Kidney capillary endothelial cell (primary cell): ENCODE results near the gene BOD1L1.

ENCODE experiments used
- DNase-seq: peaks from one replicate; pipeline ENCODE4 v3.0.0-alpha.2; 2018; ENCODE audit warnings: low spot score

The BOD1L1 gene

GRCh38 chr4:13539047-13539618 is 88.4 kb downstream of the BOD1L1 start:
- no peak for DNase-seq

DNA sequence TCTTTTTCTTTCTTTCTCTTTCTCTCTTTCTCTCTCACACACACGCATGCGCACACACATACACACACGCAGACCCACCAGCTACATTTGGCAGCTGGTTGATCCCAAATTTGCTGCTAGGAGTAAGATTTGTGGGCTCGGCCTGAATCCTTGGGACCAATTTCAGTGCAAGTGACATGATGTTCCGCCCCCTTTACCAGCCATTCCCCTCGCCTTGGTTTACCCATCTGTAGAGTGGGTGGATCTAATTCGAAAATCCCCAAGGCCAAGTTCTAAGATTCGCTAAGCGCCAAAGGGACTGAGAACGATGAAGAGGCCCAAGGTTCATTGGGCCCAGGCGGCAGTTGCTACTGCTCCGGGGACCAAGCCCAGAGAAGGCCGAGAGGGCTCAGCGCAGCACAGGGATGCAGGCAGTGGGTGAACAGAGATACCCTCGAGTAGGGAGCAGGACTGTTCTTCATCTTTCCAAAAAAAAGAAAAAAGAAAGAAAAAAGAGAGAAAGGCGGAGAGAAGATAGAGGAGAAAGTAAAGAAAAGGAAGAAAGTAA is 89.0 kb downstream of the BOD1L1 start:
- no peak for DNase-seq

DNA sequence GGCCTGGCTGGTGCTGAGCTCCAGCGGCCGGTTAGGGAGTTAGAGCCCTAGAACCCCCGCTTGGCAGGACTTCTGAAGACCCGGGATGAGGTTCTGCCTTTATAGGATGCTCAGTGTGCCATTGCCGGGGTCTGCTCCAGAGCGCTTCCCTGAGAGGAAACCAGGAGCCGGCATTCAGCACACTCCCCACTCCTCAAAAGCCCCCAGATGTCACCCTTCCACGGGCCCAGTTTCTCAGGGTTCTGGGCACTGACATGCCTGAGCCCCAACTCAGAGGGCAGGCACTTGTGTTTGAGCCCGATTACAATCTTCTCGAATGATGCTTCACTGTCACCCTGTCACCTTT is 89.7 kb downstream of the BOD1L1 start:
- no peak for DNase-seq

GRCh38 chr4:13537011-13537831 is 90.3 kb downstream of the BOD1L1 start:
- DNase-seq, result no peak

DNA sequence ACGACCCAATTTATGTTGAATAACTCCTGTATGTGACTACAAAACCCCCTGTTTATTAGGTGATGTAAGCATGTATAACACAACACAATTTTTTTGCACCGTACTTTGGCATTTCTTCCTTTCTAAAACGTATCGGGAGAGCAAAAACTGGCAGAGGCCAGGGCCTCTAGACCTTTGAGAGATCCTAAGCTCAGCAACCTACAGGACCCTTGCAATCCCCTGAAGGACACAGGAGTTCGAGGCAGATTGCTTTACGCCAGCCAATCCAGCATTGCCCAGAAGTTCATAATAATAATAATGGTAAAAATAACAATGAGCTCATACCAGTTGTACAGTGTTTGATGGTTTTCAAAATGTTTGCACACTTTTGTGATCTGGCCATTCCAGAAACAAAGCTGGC is 90.9 kb downstream of the BOD1L1 start:
- DNase-seq, result no peak

DNA sequence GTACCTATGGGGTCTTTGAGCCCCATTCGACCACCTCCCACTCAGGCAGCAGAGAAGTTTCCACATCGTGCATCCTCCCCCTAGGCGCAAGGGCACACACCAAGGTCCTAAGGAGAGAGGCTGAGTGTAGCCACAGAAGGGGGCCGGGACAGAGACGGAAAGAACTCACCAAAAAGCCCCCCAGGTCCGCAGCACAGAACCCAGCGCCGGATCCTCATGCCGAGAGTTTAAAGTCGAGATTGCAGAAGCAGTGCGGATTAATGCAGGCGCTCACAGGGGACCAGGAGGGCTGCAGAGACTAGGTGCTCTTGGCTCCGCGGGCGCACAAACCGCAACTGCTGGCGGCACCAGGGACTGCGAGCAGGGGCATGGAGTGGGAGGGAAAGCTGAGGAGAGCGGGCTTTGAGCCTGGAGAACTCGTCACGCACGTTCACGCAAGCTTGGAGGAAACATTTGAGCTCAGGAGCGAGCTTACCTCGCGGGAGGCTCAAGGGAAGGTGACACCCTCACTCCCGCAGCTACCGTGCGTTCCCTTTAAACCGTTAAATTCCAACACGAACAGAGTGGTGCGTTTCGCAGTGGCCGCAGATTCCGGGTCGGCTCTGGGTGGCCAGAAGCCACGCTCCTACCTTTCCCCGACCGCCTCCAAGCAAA is 91.7 kb downstream of the BOD1L1 start:
- no peak for DNase-seq

DNA sequence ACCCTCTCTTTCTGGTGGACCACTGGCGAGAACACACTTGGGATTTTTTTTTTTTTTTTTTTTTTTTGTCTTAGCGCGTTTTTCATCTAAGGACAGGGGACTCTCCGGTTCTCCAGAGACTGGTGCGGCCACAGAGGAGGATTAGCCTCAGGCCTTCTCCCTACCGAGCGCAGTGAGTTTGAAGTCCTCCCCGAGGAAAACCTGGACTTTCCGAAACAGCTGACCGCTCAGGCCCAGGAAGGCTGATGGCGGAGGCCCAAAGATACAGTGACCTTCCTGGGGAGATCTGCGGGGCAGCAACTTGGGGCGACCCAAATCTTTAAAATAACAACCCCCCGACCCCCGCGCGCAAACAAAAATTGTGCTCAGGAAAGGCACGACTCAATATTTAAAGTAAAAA is 92.4 kb downstream of the BOD1L1 start:
- DNase-seq, result no peak

GRCh38 chr4:13534344-13535063 is 93.0 kb downstream of the BOD1L1 start:
- DNase-seq, result no peak

DNA sequence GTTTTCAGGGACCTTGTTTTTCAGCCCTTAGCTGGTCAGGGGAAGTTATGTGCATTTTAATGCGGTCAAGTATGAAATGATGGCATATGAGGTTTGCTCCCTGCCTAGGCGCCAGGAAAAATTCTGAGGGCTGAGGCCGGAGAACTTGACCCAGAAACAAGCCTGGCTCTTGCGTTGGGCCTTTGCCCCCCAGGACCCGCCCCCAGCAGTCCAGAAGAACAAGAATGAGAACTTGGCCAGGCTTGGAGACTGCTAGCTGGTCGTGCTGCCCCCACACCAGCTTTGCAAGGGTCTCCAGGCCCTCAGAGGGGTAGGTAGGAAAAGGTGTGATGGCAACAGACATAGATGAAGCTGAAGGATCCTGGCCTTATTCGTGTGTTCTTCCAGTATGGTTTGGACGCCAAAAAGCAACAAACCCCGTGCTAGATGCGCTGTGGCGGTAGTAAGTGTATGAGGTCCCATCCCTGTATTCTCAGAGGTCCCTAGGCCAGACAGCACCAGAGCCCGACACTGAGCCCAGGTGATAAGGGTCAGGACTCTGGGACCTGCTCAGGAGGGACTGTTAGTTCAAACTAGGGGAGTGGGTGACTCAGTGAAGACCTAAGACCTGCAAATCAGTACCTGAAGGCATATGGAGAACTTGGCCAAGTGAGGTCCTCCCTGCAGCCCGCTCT is 93.7 kb downstream of the BOD1L1 start:
- DNase-seq, result no peak

DNA sequence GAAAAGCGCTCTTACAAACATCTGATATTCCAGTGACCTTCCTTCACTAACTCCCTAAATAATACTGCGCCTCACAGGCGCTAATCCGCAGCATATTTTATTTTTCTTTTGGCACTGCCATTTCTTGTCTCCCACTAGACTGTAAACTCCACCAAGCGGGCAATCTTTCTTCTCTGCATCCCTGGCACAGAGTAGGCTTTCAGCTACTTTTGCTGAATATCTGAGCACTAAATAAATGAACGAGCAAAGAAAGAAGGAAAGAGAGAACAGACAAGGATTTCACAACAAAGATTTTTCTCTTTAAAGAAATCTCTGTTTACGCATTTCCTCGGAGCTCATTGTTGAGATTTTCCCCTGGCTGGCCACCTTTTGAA is 95.9 kb downstream of the BOD1L1 start:
- no peak for DNase-seq

DNA sequence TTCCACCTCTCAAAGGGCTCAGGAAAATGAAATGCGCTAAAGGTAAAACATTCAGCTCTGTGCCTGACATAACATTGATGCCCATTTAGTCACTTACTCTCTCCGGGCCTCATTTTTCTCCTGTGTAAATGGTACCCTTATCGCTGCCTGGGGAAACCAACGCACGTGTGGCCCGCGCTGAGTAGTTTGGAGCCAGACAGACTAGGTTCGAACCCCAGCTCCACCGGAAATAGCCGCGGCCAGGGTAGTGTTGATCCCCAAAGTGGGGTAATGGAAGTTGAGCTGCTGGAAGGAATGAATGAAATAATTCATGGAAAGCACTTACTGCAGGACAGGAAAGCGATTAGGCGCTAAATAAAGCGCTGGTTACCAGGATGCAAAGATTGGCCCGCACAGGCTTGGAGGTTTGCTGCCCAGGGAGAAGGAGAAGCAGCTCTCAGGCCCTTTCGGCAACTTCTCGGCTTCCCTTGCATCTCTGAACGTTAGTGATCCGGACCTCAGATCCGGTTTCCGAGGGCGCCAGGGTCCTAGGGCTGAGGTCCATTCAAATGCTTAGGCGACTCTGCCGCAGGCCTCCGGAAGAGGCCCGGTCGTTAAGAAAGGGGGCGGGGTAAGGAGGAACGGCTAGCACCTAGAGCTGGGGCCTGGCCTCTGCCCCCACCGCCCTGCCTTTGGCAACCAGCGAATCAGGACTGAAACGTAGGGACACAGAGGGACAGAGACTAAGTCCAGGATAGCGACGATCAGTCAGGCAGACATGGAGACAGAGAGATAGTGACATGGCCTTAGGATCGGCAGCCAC is 96.5 kb downstream of the BOD1L1 start:
- no peak for DNase-seq

GRCh38 chr4:13529128-13529919 is 98.2 kb downstream of the BOD1L1 start:
- DNase-seq, result no peak

GRCh38 chr4:13528821-13529127 is 98.8 kb downstream of the BOD1L1 start:
- no peak for DNase-seq

DNA sequence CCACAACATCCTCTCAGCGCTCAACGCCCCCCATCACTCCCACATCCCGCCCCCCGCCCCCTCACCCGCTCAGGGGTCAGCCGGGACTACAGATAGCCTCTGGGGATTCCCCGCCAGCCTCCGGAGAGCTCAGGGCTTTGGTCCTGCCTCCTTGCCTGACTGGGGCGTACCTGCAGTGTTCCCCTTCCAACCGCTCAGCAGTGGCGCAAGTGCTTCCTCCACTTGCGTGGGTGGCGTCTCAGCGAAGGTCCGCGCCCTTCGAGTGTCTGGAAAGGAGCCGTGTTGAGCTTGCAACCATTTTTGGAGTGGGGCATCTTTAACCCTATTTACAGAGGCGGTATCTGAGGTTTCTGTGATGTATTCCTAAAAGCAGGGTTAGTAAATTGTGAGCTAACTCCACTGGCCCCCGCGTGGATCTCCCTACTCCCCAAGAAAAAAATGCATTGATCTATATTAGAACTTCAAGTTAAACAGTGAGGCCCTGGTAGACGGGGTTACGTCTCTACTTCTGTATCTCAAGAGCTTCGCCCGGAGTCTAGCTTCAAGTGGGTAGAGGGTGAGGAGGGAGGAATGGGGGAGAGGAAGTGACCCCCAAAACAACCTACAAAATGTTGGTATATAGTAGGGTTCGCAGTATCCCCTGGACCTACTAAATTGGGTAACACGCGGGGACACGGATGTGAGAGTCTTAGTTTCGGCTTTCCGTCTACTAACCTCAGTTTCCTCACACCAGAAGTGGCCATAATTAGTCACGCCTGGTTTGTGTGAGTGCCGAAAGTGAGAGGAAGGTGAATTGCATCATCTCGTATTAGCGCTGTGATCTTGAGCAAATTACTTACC is 99.3 kb downstream of the BOD1L1 start:
- DNase-seq, result no peak

GRCh38 chr4:13527192-13527980 is 100.1 kb downstream of the BOD1L1 start:
- no peak for DNase-seq

DNA sequence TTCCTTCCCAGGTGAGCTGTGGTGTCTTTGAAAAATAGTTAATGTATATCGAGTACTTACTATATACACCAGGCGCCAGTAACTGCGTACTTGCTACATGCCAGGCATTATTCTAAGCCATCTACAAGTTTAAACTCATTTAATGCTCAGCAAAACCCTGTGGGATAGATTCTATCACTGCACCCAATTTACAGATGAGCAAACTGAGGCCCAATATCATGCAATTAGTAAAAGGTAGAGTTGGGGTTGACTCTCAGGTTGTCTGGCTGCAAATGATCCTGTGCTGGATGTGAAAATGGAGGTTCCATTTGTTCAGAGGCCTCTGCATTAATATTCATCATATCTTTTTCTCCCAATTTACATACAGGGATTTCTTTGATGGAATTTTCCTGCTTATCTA is 100.9 kb downstream of the BOD1L1 start:
- DNase-seq, result no peak

DNA sequence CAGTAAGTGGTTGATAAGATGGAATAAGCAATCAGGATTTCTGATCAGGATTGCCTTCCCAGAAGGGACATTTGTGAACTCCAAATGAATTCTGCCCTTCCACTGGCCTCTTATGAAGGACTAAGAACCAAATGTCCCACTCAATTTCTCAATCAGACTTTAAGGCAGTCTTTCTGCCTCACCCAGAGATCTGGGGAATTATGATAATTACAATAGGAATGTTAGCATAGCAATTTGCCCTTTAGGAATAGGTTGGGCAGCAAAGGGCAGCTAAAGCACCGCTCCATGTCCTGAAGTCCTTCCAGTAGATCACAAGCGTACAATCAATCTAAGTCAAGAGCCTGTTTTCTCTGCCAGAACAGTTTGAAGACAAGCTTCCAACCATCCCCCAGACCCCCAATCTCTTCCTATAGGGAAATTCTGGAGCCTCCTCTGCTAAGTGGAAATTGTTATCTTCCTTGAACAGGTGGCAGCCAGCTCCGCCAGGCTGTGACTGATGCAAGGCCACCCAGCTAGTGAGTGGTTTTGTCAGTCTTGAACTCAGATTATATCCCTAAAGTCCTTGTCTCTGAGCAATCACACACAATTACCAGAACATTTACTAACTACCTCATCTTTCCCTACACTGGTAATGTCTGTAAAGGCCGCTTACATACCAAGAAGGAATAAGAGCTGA is 101.8 kb downstream of the BOD1L1 start:
- no peak for DNase-seq
